ENCODE measurements around the gene C1orf94.

DNA sequence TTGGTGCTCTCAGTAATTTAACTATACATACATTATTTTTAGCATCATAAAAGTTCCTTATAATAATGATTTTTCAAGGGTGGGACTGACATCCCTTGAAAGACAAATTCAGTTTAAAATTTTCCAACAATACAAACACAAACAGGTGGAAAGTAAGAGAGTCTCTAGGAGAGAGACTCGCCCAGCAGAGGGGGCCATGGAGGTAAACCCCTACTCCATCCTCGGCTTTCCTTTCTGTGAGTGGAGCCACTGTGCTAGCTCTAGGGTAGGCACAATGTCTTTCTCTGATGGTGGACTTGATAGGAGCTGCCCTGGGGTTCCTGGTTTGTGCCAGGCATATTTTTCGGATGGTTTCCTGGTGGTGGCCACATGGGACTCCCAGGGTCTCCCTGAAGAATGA, 20.0 kb upstream of the C1orf94 start:
- TF ChIP-seq, protein P1, sequence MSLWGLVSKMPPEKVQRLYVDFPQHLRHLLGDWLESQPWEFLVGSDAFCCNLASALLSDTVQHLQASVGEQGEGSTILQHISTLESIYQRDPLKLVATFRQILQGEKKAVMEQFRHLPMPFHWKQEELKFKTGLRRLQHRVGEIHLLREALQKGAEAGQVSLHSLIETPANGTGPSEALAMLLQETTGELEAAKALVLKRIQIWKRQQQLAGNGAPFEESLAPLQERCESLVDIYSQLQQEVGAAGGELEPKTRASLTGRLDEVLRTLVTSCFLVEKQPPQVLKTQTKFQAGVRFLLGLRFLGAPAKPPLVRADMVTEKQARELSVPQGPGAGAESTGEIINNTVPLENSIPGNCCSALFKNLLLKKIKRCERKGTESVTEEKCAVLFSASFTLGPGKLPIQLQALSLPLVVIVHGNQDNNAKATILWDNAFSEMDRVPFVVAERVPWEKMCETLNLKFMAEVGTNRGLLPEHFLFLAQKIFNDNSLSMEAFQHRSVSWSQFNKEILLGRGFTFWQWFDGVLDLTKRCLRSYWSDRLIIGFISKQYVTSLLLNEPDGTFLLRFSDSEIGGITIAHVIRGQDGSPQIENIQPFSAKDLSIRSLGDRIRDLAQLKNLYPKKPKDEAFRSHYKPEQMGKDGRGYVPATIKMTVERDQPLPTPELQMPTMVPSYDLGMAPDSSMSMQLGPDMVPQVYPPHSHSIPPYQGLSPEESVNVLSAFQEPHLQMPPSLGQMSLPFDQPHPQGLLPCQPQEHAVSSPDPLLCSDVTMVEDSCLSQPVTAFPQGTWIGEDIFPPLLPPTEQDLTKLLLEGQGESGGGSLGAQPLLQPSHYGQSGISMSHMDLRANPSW (CRISPR knock-in tag; conservative IDR thresholded peaks at IDR 0.05; ENCODE audit: low read depth): no peak
- no peak for TF ChIP-seq CTCF (IDR thresholded peaks at IDR 0.05)

Data from WTC11 (cell line).